Hepatic stellate cell (primary cell): ENCODE data around the gene BMERB1.
"Not testable (repeated sequence)": the region's sequence is repeated elsewhere in the genome, so short reads cannot be mapped to it uniquely, and the experiment has no call there.

Experiments used
- DNase-seq: peaks from one replicate; pipeline ENCODE4 v3.0.0; 2011; ENCODE audit warnings: low spot score

The BMERB1 gene

GRCh38 chr16:15594711-15595320 lies 160.4 kb downstream of the BMERB1 start:
- DNase-seq, result no peak

GRCh38 chr16:15597135-15597534 lies 162.7 kb downstream of the BMERB1 start:
- no peak for DNase-seq

- no peak for DNase-seq
Observed at GRCh38 chr16:15597822-15598647, 163.6 kb downstream of the BMERB1 start.

GRCh38 chr16:15598648-15599190 lies 164.3 kb downstream of the BMERB1 start:
- no peak for DNase-seq

- no peak for DNase-seq
Observed at GRCh38 chr16:15599303-15600070, 165.1 kb downstream of the BMERB1 start.

GRCh38 chr16:15601212-15601879 lies 167.0 kb downstream of the BMERB1 start:
- DNase-seq, result no peak

- DNase-seq, result no peak
Observed at GRCh38 chr16:15602285-15603044, 168.1 kb downstream of the BMERB1 start.

GRCh38 chr16:15604460-15605440 lies 170.4 kb downstream of the BMERB1 start:
- no peak for DNase-seq

- no peak for DNase-seq
Observed at GRCh38 chr16:15605839-15606517, 171.6 kb downstream of the BMERB1 start.

GRCh38 chr16:15606518-15607220 lies 172.3 kb downstream of the BMERB1 start:
- no peak for DNase-seq

- not testable (repeated sequence) for DNase-seq
Observed at GRCh38 chr16:15607221-15607699, 172.9 kb downstream of the BMERB1 start.

- DNase-seq, result no peak
Observed at GRCh38 chr16:15607700-15608396, 173.5 kb downstream of the BMERB1 start.

- DNase-seq, result no peak
Observed at GRCh38 chr16:15608398-15609285, 174.3 kb downstream of the BMERB1 start.

GRCh38 chr16:15609286-15609649 lies 174.9 kb downstream of the BMERB1 start:
- DNase-seq, result no peak

- DNase-seq, result no peak
Observed at GRCh38 chr16:15610369-15610871, 176.0 kb downstream of the BMERB1 start.

GRCh38 chr16:15611610-15612009 lies 177.2 kb downstream of the BMERB1 start:
- no peak for DNase-seq

GRCh38 chr16:15613676-15614075 lies 179.3 kb downstream of the BMERB1 start:
- no peak for DNase-seq
